GM12865 (cell line): ENCODE results near the gene SEMA3F.

Experiments used
- DNase-seq: peaks from one replicate; pipeline ENCODE4 v3.0.0; 2010; ENCODE audit warnings: low read depth
- H3K4me3 ChIP-seq: 2 replicates; pipeline ENCODE4 v1.5.1; 2011; ENCODE audit warnings: mild to moderate bottlenecking, low read depth, low read length, control low read depth
- TF ChIP-seq, protein P1 (sequence below): IDR thresholded peaks from 2 replicates; pipeline ENCODE4 v1.5.1; 2011; ENCODE audit warnings: low read length, control low read depth, low read depth, inconsistent platforms; ENCODE audit not compliant: insufficient read depth; ENCODE audit errors: missing control alignments

SEMA3F gene

GRCh38 chr3:50237754-50238548, 82.8 kb downstream of the SEMA3F start:
- peak; percentile 91 for DNase-seq
- H3K4me3 ChIP-seq: peak overlapping the region; percentile 81
- TF ChIP-seq, protein P1, sequence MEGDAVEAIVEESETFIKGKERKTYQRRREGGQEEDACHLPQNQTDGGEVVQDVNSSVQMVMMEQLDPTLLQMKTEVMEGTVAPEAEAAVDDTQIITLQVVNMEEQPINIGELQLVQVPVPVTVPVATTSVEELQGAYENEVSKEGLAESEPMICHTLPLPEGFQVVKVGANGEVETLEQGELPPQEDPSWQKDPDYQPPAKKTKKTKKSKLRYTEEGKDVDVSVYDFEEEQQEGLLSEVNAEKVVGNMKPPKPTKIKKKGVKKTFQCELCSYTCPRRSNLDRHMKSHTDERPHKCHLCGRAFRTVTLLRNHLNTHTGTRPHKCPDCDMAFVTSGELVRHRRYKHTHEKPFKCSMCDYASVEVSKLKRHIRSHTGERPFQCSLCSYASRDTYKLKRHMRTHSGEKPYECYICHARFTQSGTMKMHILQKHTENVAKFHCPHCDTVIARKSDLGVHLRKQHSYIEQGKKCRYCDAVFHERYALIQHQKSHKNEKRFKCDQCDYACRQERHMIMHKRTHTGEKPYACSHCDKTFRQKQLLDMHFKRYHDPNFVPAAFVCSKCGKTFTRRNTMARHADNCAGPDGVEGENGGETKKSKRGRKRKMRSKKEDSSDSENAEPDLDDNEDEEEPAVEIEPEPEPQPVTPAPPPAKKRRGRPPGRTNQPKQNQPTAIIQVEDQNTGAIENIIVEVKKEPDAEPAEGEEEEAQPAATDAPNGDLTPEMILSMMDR: no peak

GRCh38 chr3:50238549-50239026, 83.5 kb downstream of the SEMA3F start:
- peak overlapping the region; percentile 81 for H3K4me3 ChIP-seq
- DNase-seq: no peak
- TF ChIP-seq, protein P1: no peak
